ENCODE data around the gene KCNJ9.

The KCNJ9 gene

GRCh38 chr1:160098852-160099561 lies 17.7 kb downstream of the KCNJ9 start:
- peak overlapping the region; percentile 28 for H3K4me3 ChIP-seq (ENCODE audit: low read depth, low read length)
- no peak for TF ChIP-seq CTCF (IDR thresholded peaks at IDR 0.05; ENCODE audit: borderline replicate concordance, insufficient read depth, low read depth, low read length)

DNA sequence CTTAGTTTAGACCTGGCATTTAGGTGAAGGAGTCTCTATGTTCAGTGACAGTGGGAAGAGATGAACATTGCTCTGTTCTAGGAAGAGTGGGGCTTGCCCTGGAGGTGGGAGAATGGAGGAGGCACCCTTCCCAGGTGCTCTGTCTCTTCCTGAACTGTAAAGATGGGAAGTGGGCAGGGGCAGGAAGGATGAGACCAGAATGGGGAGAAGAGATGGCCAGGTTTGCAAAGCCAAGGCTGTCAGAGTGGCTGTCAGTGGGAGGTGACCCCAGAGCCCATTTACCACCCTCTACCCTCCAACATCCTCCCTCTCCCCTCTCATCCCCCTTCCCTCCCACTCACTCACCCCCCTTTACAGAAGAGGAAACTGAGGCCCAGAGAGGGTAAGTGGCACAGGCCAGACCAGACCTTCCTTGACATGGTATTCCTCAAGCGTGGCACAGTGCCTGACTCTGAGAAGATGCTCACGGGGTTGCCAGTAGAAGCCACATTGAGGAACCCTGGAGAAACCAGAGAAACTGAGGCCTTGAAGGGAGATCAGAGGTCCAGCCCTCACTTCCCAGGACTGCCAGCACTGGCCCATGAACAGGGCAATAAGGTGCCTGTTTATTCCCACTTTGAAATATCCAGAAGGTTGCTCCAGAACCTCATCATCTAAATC lies 18.5 kb downstream of the KCNJ9 start:
- no peak overlapping the region for H3K4me3 ChIP-seq (ENCODE audit: low read depth, low read length)
- TF ChIP-seq CTCF (IDR thresholded peaks at IDR 0.05; ENCODE audit: borderline replicate concordance, insufficient read depth, low read depth, low read length), result no peak

DNA sequence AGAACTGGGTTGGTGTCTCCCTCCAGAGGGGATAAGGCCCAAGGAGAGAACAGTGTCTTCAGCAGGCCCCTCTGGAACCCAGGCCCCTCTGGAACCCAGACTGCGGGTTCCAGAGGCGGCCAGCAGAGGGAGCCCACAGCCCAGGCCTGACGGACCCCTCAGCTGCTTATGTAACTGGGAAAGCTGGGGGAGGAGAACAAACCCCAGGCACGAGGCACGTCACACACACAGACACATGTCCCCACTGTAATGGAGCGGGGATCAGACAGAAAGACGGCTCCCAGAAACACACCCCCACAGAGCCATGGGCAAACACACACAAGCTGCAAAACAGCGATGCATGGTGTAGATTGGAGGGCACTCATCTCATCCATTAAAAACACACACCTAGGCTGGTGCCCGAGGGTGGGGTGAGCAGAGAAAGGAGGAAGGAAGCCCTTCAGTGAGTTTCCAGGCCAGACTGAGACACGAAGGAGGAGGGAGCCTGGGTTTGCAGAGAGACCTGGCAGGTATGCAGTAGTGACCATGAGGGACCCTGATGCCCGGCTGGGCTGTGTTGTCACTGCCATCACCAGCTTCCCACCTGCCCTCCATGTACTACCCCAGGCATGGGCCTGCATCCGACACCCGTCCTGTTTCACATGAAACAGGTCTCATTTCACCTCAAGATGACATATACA lies 19.8 kb downstream of the KCNJ9 start:
- peak; percentile 96 for TF ChIP-seq CTCF (IDR thresholded peaks at IDR 0.05; ENCODE audit: borderline replicate concordance, insufficient read depth, low read depth, low read length)
- H3K4me3 ChIP-seq (ENCODE audit: low read depth, low read length), result no peak overlapping the region

- H3K4me3 ChIP-seq (ENCODE audit: low read depth, low read length), result no peak overlapping the region
- no peak for TF ChIP-seq CTCF (IDR thresholded peaks at IDR 0.05; ENCODE audit: borderline replicate concordance, insufficient read depth, low read depth, low read length)
Observed at GRCh38 chr1:160101717-160102522, 20.6 kb downstream of the KCNJ9 start.

GRCh38 chr1:160103658-160104408 lies 22.5 kb downstream of the KCNJ9 start:
- TF ChIP-seq CTCF (IDR thresholded peaks at IDR 0.05; ENCODE audit: borderline replicate concordance, insufficient read depth, low read depth, low read length), result no peak

GRCh38 chr1:160104486-160104885 lies 23.1 kb downstream of the KCNJ9 start:
- no peak for TF ChIP-seq CTCF (IDR thresholded peaks at IDR 0.05; ENCODE audit: borderline replicate concordance, insufficient read depth, low read depth, low read length)
- H3K4me3 ChIP-seq (ENCODE audit: low read depth, low read length), result no peak overlapping the region

More at GRCh38 chr1:160103658-160104408, 22.5 kb downstream of the KCNJ9 start:
- H3K4me3 ChIP-seq (ENCODE audit: low read depth, low read length), result no peak overlapping the region
